ENCODE results near the gene RALGPS2. TPM values are rescaled to one million over a fixed set of nuclear protein-coding genes. Genes with fewer than 3 reads are reported as not detected.
A peak's percentile ranks its signal among the peaks of the same experiment; 100 is the strongest.

The RALGPS2 gene
- total RNA-seq, 6 experiments from 2014 or later: 21.0 to 38.3 (median 28.4) TPM

- DNase-seq (no peak), ATAC-seq (no peak)
- intact Hi-C loops (cut with DNase I): no loop called here
- TF ChIP-seq CTCF (IDR thresholded peaks at IDR 0.05) (no peak), POLR2A (IDR thresholded peaks at IDR 0.05) (no peak)
- Histone ChIP-seq H3K9me3 (no peaks in the 10 kb centered on the region), H3K4me3 (no peak overlapping the region), H3K36me3 (no peaks in the 10 kb centered on the region), H3K27me3 (no peaks in the 10 kb centered on the region), H3K4me1 (no peaks in the 10 kb centered on the region), H3K27ac (no peak overlapping the region)
- WGBS (ENCODE audit: insufficient coverage, low coverage, low lambda C conversion rate, missing lambda C conversion rate): 50% methylated on average over 2 of the region's 2 CpGs
These were observed 35.3 kb upstream of the RALGPS2 start for GRCh38 chr1:178689769-178690168.

DNA sequence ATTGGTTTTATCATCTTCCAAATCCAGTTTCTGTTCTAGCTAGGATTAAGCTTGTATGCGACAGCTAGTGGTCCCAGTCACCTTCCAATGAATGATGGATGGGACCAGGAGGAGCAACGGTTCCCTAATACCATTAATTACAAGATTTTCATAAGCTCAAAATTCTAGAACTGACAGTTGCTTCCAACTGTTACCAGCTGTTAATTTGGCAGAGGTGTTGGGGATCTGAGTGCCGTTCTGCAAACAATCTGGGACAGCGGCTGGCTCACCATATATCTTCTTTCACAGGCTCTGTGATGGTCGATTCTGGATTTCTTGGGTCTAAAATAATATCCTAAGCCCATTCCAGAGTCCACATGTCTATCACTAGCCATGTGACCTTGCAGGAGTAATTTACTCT, 34.5 kb upstream of the RALGPS2 start:
- no peak overlapping the region for H3K4me3 ChIP-seq
- no peak overlapping the region for H3K27ac ChIP-seq
- no peaks in the 10 kb centered on the region for H3K36me3 ChIP-seq
- intact Hi-C loops (cut with DNase I): no loop called here
- DNase-seq: no peak
- WGBS (ENCODE audit: insufficient coverage, low coverage, low lambda C conversion rate, missing lambda C conversion rate): 60% methylated on average over 3 of the region's 5 CpGs
- no peak for ATAC-seq
- TF ChIP-seq POLR2A (IDR thresholded peaks at IDR 0.05): no peak
- TF ChIP-seq CTCF (IDR thresholded peaks at IDR 0.05): no peak
- H3K4me1 ChIP-seq: no peaks in the 10 kb centered on the region
- H3K27me3 ChIP-seq: no peaks in the 10 kb centered on the region
- no peaks in the 10 kb centered on the region for H3K9me3 ChIP-seq

DNA sequence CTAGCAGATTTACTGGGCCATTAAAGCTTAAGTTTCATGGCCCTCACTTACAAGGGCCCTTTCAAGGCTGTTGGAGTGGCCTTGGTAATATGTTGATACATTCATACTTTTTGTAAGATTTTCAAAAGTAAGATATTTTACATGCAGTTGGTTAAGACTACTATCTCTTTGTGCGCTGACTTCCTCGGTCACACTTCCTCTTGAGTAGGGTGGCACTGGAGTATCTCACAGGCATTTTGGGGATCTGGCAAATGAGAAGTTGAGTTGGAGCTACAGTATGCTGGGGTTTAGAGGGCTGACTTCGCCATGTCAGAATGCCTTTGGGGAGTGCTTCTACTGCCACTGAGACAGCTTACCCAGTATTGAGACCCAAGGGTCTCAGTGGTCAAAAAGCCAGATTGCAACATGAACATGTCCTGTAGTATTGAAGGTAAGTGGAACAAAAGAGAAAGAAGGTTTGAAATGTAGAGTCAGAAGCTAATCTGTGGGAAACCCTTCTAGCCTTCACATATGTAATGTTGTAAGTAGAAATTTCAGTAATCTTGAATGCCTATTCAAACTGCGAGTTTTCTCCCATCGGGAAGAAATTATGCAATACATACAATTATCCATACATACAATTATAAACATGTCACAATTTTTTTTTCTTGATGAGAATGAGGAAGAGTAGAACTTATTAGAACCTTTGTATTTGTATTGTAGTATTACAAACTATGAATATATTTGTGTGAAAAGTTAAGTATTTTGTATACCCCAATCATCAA, 32.3 kb upstream of the RALGPS2 start:
- ATAC-seq: peak in 2 of 4 donors; percentile 39 to 44
- no peak overlapping the region for H3K4me3 ChIP-seq
- WGBS (ENCODE audit: insufficient coverage, low coverage, low lambda C conversion rate, missing lambda C conversion rate): 91% methylated on average over 5 of the region's 5 CpGs
- intact Hi-C loops (cut with DNase I): no loop called here
- no peak for DNase-seq
- no peaks in the 10 kb centered on the region for H3K27me3 ChIP-seq
- H3K4me1 ChIP-seq: no peaks in the 10 kb centered on the region
- no peak overlapping the region for H3K27ac ChIP-seq
- no peak for TF ChIP-seq CTCF (IDR thresholded peaks at IDR 0.05)
- no peak for TF ChIP-seq POLR2A (IDR thresholded peaks at IDR 0.05)
- H3K36me3 ChIP-seq: no peaks in the 10 kb centered on the region
- H3K9me3 ChIP-seq: no peaks in the 10 kb centered on the region

DNA sequence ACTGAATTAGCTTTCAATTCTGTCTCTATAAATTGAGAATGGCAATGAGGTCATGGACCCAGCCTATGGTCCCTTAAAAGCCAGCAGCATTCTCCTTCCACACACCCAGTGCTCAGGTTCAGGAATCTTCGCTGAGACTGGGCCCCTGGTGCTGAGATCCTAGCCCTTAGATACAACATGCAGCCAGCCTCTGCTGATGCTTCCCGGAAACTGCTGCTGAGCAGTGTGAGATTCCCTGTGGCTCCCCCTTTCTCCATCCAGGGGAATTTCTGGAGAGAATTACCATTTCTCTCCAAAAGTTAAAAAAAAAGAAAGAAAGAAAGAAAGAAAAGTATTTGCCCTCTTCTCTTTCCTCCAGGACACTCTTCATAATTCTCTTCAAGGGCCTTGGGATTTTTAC, 31.7 kb upstream of the RALGPS2 start:
- no peak for DNase-seq
- peak in 1 of 4 donors; percentile 17 for TF ChIP-seq CTCF (IDR thresholded peaks at IDR 0.05)
- TF ChIP-seq POLR2A (IDR thresholded peaks at IDR 0.05): no peak
- 67% methylated on average over 2 of the region's 2 CpGs for WGBS (ENCODE audit: insufficient coverage, low coverage, low lambda C conversion rate, missing lambda C conversion rate)
- Histone ChIP-seq H3K4me1 (no peaks in the 10 kb centered on the region), H3K27me3 (no peaks in the 10 kb centered on the region), H3K36me3 (no peaks in the 10 kb centered on the region), H3K27ac (no peak overlapping the region), H3K9me3 (no peaks in the 10 kb centered on the region), H3K4me3 (no peak overlapping the region)
- intact Hi-C loops (cut with DNase I): no loop called here
- ATAC-seq: no peak

All from right lobe of liver (tissue), 6 donors.